GM12875 (cell line): ENCODE data around the gene OSBPL5.

Experiments
- H3K4me3 ChIP-seq: one replicate; pipeline ENCODE4 v1.5.1; 2011; ENCODE audit warnings: low read depth, low read length, control low read depth
- TF ChIP-seq, protein P1 (sequence below): IDR thresholded peaks from 2 replicates; pipeline ENCODE4 v1.5.1; 2011; ENCODE audit warnings: low read depth, mild to moderate bottlenecking, control low read depth, inconsistent platforms, low read length, moderate library complexity, borderline replicate concordance; ENCODE audit not compliant: insufficient read depth

The OSBPL5 gene

DNA sequence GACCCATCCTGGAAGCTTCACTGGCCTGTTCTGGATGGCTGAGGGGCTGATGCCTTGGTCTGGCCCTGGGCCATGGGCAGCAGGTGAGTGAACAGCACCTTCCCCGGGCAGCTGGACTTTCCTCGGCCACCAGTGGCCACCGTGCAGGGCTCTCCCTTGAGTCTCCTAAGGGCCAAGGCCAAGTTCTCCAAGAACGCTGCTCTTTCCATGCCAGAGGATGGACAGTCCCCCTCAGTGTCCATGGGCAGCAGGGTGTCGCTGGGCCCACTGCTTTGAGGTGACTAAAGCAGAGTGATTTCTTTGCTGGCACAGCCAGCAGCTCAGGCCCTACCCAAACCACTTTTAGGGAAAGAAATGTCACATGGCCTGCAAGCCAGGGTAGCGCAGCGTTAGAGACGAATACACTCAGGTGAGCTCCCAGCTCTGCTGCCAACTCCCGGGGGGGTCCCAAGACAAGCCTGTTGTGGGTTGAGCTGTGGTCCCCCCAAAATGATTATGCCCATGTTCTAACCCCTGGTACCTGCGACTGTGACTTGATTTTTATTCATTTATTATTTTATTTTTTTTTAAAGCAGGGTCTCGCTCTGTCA, 104.6 kb downstream of the OSBPL5 start:
- TF ChIP-seq, protein P1, sequence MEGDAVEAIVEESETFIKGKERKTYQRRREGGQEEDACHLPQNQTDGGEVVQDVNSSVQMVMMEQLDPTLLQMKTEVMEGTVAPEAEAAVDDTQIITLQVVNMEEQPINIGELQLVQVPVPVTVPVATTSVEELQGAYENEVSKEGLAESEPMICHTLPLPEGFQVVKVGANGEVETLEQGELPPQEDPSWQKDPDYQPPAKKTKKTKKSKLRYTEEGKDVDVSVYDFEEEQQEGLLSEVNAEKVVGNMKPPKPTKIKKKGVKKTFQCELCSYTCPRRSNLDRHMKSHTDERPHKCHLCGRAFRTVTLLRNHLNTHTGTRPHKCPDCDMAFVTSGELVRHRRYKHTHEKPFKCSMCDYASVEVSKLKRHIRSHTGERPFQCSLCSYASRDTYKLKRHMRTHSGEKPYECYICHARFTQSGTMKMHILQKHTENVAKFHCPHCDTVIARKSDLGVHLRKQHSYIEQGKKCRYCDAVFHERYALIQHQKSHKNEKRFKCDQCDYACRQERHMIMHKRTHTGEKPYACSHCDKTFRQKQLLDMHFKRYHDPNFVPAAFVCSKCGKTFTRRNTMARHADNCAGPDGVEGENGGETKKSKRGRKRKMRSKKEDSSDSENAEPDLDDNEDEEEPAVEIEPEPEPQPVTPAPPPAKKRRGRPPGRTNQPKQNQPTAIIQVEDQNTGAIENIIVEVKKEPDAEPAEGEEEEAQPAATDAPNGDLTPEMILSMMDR = no peak
- H3K4me3 ChIP-seq = no peak overlapping the region

DNA sequence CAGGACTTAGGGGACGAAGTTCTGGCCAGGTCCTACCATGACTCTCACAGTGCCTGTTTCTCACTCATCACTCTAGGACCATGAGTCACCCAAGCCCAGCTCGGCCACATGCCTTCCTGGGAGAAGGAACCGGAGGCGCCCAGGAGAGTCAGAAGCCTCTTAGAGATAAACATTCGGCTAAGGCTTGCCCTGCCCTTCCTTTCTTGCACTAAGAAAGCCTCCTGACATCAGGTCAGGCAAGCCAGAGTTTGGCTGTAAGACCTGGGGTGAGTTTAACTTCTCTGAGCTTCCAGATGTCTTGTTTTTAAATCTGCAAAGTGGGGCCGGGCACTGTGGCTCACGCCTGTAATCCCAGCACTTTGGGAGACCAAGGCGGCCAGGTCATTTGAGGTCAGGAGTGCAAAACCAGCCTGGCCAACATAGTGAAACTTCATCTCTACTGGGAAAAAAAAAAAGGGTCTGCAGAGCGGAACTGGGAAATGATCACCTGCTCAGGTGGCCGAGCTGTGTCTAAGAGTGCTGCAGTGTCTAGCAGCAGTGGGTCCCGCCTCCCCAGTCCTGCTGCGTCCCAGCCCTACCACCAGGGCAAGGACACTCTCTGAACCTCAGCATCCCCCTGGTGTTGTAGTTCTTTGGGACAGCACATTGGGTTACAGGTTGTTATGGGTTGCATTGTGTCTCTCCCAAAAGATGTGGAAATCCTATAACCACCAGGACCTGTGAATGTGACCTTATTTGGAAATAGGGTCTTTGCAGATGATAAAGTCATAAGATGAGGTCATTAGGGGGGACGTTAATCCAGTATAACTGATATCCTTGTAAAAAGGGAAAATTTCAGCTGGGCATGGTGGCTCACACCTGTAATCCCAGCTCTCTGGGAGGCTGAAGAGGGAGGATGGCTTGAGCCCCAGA, 106.1 kb downstream of the OSBPL5 start:
- TF ChIP-seq, protein P1 = no peak
- no peak overlapping the region for H3K4me3 ChIP-seq

DNA sequence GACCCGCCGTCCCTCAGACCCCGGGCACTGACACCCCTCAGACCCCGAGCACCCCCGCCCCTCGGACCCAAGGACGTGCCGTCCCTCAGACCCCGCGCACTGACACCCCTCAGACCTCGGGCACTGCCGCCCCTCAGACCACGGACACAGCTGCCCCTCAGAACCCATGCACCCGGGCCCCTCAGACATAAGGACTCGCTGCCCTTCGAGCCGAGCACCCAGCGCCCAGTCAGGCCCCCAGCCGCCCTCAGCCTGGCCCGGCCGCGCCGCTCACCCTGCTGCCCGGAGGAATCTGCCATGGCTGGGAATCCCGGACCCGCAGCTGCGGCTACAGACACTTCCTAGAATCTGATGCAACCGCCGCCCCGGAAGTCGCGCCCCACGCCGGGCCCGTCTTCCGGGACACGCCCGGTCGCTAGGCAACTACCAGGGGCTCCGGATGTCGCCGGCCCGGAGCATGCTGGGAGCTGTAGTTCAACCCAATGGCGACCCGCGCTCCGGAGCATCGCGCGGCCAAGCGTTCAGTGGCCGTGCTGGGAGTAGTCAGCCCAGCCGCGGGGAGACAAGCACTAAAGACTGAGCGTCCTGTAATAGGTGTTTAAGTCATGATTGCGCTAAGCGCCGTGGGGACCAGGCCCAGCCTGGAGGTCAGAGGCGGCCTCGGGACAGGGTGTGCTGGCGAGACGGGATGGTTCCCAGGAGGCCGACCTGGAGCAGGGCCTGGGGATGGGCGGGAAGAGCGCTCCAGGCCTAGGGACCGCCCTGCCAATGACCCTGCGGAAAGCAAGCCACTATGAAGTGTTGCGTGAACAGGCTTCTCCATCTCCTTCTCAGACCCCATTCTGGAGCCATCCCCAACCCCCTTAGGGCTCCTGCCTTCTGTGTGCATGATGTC, 107.8 kb downstream of the OSBPL5 start, which contains the start of gene CARS1:
CARS1 (minus strand) TSS at position 355 of the 895 bp plus-strand sequence; CDS start at position 299, 56 bp downstream.
- TF ChIP-seq, protein P1 = no peak
- H3K4me3 ChIP-seq = peak within 1 kb of the TSS; percentile 97

DNA sequence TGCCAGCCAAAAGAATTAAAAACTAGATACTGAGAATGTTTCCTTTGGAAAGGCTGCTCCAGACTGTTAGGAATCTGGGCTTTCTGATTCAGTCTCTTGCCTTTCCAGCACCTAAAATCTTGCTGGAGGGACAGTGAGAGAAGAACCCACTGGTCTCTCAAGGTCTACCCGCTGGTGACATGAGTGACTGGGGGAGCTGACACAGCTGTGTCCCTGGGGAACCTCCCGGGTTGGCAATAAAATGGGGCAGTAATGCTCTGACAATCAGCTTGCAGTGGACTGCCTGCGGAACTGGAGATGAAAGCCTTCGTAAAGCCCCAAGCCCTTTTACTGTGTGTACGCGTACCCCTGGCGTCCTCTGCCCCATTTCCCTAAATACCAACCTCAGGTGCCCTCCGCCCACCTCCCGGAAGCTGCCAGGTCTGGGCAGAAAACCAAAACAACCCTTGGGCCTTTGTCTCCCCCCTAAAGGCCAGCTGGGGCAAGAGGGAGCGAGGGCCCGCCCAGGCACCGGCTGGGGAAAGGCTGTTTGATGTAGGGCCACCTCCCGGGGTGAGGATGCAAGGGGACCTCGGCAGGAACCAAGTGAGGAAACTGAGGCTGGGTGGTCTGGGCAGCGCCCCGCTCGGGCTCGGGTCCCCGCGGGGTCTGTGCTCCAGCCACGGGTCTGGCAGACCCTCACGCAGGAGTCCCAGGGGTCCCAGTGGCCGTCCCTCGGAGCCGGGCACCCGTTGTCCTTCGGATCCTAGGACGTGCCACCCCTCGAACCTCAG, 108.6 kb downstream of the OSBPL5 start:
- peak overlapping the region; percentile 97 for H3K4me3 ChIP-seq
- TF ChIP-seq, protein P1 = no peak

DNA sequence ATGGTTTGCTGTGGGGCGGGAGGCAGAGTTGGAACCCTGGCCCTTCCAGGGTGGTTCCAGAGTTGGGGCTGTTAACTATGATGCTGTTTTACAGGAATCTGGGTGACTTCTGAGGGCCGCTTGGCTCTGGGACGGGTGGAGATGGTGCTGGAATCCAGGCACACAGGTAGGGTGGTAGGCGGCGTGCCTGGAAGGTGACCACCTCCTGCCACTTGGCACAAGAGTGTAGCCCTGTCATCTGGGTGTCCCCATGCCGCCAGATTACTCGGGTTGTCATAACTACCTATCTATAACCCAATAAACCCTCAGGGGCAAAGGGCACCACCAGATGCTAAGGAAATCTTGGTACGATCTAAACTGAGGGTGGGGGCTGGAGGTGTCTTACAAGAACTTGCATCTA, 109.2 kb downstream of the OSBPL5 start:
- peak overlapping the region; percentile 97 for H3K4me3 ChIP-seq
- TF ChIP-seq, protein P1 = no peak

DNA sequence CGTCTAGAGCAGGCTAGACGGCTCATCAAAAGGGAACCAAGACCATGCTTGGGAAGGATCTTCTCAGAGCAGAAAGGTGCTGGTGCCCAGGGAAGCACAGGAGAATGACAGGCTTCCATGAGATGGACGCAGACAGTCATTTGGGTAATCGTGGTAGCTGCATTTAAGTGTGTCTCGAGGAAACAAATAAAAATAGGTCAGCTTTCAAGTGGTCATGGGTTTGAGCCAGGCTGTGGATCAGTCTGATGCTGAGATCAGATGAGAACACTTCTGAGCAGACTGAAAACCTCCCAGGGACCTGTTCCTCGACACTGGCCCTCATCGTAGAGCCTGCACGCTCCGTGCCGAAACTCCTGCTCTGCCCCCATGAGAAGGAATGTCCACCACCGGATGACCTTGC, 112.5 kb downstream of the OSBPL5 start:
- H3K4me3 ChIP-seq = no peak overlapping the region

More for the DNA sequence above, 112.5 kb downstream of the OSBPL5 start:
- TF ChIP-seq, protein P1 = no peak
